GM19351 (cell line): ENCODE results near the gene SLC6A17.
A peak's percentile ranks its signal among the peaks of the same experiment; 100 is the strongest.

Experiments
- ATAC-seq: cut with Tn5 transposase; IDR thresholded peaks from one replicate; pipeline ENCODE4 v1.9.1; 2021; ENCODE audit warnings: mild to moderate bottlenecking, moderate library complexity; ENCODE audit not compliant: unreplicated experiment

Gene SLC6A17

GRCh38 chr1:110150330-110151174 lies at the start of gene SLC6A17:
Gene SLC6A17, plus strand, starts transcription at chr1:110150494. Its CDS starts 16,436 bp downstream, at chr1:110166930.
- no peak for ATAC-seq

DNA sequence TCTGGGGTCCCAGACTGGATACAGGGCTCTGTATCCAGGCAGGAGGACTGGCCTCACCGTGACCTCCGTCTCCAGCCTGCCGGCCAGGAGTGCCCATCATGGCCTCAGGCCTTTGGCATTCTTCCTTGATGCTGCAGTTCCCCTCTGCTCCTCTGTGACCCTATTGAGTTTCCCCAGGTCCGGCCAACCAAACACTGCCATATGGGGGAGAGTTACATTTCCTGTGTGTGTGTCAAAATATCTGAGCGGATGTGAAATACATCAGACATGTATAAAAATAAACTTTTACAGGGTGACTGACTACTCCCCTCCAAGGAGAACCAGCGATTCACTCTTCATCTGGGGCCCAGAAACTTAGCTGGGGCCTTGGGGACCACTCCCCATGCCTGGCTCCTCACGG lies 48.2 kb upstream of the SLC6A17 start:
- no peak for ATAC-seq

- peak; percentile 59 for ATAC-seq
Measured at GRCh38 chr1:110106013-110106941, 44.0 kb upstream of the SLC6A17 start.

DNA sequence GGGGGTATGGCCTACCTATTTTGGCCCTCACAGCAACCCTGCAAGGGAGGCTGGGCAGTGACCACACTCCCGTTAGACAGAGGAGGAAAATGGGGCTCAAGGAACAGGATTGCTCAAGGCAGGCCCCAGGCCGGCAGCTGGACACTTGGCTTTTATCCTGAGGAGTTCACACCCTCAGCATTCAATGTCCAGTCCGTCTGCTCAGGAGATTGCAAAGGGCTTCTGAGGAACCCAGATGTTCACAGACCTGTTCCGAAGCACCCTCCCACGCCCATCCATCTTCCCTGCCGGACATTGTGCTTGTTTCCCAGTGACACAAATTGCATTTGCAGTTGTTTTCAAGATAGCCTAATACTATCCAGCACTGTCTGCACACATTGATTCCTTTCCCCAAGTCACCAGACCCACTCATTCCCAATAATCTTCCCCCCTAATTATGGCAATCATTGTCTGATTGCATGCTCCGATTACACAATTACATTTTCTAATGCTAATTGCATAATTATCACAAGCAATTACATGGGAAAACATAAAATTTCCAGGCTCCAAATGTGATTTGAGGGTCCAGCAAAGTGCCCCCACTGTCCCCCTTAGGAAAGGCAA lies 42.3 kb upstream of the SLC6A17 start:
- no peak for ATAC-seq

DNA sequence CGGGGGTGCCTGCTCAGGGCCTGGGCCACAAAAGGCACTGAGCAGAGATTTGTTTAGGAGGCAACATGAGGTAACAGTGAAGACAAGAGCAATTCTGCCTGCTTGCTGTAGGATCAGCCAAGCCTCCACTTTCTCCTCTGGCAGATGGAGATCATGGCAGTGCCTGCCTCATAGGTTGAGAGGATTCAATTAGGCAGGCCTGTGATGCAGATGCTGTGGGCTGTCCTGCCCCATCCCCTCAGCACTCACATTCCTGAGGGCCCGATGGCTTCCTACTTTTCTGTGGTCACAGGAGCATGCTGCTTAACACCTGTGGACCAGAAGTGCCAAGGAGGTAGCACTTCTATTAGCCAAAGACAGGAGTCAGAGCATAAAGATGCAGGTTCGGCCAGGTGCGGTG lies 39.2 kb upstream of the SLC6A17 start:
- no peak for ATAC-seq

- no peak for ATAC-seq
Measured at GRCh38 chr1:110112143-110112542, 38.2 kb upstream of the SLC6A17 start, which contains the start of gene UBL4B. Gene UBL4B, plus strand, starts transcription at chr1:110112443. Its CDS starts 92 bp downstream, at chr1:110112535.

GRCh38 chr1:110112656-110113055 lies 37.6 kb upstream of the SLC6A17 start:
- ATAC-seq: no peak

DNA sequence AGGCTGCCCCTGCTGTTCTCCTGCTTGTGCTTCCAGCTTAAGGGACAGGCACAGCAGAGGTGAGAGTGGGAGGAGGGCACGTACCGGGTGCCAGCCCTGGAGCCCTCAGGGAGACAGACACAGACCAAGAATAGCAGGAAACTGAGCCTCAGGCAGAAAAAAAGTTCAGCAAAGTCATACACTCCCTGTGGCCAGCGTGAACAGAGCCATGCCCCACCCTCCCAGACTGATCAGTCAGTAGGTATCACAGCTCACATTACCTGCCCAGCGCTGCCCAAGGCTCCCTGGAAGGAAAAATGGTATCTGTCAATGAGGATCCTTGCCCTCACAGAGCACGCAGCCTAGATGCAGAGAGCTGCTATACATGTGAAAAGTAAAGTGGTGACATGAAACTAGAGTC lies 36.7 kb upstream of the SLC6A17 start:
- no peak for ATAC-seq

DNA sequence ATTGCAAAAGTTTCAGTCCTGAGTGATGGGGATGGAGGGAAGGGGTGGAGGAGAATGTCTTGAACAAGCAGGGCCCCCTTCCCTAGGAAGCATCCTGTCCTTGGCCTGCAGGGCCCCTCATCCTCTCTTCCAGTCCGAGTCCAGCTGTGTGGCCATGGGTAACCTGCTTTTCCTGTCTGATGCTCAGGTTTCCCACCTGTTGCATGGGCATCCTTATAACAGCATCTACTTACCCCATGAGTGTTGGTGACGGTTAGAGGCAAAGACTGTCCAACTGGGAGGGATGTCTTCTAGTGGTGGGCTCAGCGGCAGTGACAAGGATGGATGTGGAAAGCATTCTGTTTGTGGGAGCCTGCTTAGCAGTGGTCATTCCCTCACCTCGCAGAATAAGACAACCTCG lies 36.1 kb upstream of the SLC6A17 start:
- ATAC-seq: no peak

DNA sequence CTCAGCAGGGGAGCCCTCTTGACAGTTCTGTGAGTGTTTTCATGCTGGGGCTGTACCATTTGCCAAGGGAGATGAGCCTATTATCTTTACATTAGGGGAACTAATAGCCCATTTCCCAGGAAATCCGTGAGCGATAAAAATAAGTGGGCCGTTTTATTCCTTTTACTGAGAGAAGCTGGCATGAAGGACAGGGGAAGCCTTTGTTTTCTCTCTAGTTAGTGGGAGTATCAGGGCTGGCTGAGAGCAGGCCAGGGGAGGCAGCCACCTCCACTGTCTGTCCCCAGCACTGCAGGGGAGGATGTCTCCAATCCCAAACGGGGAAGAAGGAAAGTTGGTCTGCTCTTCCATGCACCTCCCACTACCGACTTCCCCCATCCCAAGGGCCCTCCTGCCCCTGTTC lies 35.5 kb upstream of the SLC6A17 start:
- no peak for ATAC-seq

- no peak for ATAC-seq
Measured at GRCh38 chr1:110118636-110119396, 31.5 kb upstream of the SLC6A17 start.

DNA sequence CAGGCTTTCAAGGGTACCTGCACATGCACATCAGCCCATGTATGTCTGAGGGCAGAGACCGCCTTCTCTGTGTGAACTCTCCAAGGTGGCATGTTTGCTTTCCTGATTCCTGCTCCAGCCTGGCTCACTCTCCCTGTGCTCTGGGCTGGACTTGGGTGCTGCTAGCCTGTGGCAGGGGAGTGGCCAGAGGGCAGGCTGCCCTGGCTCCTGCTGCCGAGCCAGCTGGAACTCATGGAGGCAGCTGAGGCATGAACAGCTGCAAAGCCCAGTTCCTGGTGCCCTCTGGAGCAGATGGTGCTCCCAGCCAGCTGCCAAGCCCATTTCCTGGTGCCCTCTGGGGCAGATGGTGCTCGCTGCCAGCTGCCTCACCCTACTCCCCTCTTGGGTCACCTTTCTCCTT lies 30.5 kb upstream of the SLC6A17 start:
- ATAC-seq: no peak

- ATAC-seq: no peak
Measured at GRCh38 chr1:110120960-110121561, 29.2 kb upstream of the SLC6A17 start.

- no peak for ATAC-seq
Measured at GRCh38 chr1:110123224-110123623, 27.1 kb upstream of the SLC6A17 start.

GRCh38 chr1:110125810-110126209 lies 24.5 kb upstream of the SLC6A17 start:
- no peak for ATAC-seq

DNA sequence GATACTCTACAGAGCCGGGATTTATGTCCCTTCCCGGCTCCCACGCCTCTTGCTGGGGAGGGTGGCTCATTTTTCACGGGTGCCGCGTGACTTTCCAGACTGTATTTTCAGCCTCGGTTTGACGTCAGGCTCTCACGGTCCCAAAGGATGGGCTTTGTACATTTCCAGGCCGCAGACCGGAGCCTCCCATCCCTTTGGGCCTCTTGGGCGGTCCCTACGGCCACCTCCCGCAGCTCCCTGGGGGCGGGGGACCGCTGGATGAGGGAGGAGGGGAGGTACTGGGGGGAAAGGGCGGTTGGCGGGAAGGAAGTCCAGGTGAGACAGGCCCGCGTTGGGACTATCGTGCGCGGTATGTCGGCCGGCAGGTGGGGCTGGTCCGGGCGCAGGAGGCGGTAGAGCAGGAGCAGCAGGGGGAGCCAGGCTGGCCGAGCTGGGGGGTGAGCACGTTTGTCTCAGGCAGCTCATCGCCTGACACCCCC lies 20.1 kb upstream of the SLC6A17 start:
- no peak for ATAC-seq

DNA sequence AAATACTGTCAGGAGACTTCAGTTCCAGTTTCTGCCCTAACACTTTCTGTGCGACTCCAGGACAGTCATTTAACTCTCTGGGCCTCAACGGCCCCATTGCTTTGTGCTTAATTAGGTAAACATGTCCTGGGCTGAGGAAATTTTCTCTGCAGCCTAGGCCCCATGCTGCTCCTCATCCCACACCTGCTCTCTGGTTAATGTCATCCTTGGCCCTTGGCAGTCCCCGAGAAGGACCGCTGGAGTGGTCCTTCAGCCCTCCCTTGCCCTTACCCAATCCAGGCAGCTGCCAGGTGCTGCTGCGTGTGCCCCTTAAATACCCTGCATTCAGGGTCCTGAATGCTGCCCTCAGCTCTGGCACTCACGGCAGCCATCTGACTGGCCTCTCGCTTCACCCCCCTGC lies 19.3 kb upstream of the SLC6A17 start:
- no peak for ATAC-seq

DNA sequence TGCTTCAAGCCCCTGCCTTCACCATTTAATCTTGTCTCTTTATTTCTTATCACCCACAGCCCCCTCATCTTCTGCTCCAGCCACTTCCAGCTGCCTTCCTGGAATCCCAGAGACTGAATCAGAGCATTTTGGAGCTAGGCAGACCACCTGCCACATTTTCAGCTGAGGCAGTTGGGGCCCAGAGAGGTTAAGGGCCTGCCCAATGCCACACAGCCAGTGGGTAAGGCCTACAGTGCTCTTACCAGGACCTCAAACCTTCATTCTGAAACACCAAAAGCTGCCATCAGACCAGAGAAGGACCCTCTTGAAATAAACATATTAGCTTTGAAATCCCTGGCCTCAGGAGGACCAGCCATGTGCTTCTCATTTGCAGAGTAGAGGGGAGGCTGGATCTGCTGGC lies 17.6 kb upstream of the SLC6A17 start:
- no peak for ATAC-seq

DNA sequence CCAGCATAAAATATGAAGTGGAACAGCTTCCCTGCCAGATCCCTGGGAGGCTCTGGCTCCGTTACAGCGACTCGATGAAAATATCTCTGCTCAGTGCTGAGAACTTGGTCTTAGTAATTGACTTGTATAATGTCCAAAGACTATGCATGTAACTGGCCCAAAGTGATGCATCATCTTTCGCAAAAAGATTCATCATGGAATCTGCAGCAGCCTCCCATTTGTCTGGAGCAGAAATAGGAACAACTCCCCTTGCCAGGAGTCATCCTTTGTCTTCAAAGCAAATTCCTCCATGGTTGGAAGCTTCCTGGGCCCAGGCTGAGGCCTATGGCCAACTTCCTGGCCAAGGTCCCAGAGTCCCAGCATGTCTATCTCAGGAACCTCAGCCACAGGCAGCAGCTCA lies 16.9 kb upstream of the SLC6A17 start:
- no peak for ATAC-seq

DNA sequence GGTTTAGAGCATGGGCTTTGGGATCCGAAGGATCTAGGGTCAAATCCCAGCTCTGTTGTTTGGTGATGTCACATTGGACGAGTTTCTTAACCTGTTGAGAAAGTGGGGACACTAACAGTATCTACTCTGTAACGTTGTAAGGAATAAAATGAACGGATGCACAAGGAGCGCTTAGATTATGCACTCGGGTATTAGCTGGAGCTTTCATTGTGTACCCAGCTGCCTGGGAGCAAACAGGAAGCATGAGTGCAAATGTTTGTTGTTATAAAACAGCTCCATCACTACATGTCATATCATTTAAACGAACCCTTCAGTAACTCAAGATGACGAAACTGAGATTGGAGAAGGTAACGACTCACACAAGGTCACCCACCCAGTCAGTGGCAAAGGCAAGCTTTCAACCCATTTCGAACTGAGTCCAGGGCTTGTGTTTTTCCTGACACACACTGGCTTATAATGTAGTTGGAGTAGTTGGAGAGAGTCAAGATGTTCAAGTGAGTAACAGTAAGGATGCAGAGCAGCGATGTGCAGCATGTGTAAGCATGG lies 16.2 kb upstream of the SLC6A17 start:
- ATAC-seq: no peak
